Measurements from ENCODE around the gene CCDC68.
"Not testable (repeated sequence)": the region's sequence is repeated elsewhere in the genome, so short reads cannot be mapped to it uniquely, and the experiment has no call there.

The CCDC68 gene
- 0 to 0.06 reads per million in 2 experiments for total RNA-seq

- DNase-seq (ENCODE audit: low read depth), result no peak
These were observed at the start of gene CCDC68 for GRCh38 chr18:54958704-54959625. TSS of gene CCDC68 (minus strand) at chr18:54959461. CDS start at chr18:54942791, 16,670 bp downstream.

- DNase-seq (ENCODE audit: low read depth), result no peak
These were observed 48.3 kb upstream of the CCDC68 start for GRCh38 chr18:55007602-55008001.

GRCh38 chr18:55003695-55004094, 44.4 kb upstream of the CCDC68 start:
- DNase-seq (ENCODE audit: low read depth), result no peak

- DNase-seq (ENCODE audit: low read depth), result no peak
These were observed 43.0 kb upstream of the CCDC68 start for GRCh38 chr18:55002261-55002660.

GRCh38 chr18:55001394-55002024, 42.2 kb upstream of the CCDC68 start:
- no peak for DNase-seq (ENCODE audit: low read depth)

GRCh38 chr18:55000529-55000928, 41.3 kb upstream of the CCDC68 start:
- no peak for DNase-seq (ENCODE audit: low read depth)

GRCh38 chr18:54999016-54999415, 39.8 kb upstream of the CCDC68 start:
- DNase-seq (ENCODE audit: low read depth), result no peak

- DNase-seq (ENCODE audit: low read depth), result no peak
These were observed 36.3 kb upstream of the CCDC68 start for GRCh38 chr18:54995421-54996143.

- DNase-seq (ENCODE audit: low read depth), result no peak
These were observed 32.7 kb upstream of the CCDC68 start for GRCh38 chr18:54991981-54992380.

GRCh38 chr18:54984908-54985307, 25.6 kb upstream of the CCDC68 start:
- DNase-seq (ENCODE audit: low read depth), result no peak

GRCh38 chr18:54983791-54984190, 24.5 kb upstream of the CCDC68 start:
- DNase-seq (ENCODE audit: low read depth), result no peak

- DNase-seq (ENCODE audit: low read depth), result no peak
These were observed 23.9 kb upstream of the CCDC68 start for GRCh38 chr18:54983041-54983686.

- no peak for DNase-seq (ENCODE audit: low read depth)
These were observed 21.8 kb upstream of the CCDC68 start for GRCh38 chr18:54981076-54981475.

- DNase-seq (ENCODE audit: low read depth), result no peak
These were observed 16.3 kb upstream of the CCDC68 start for GRCh38 chr18:54975598-54975997.

GRCh38 chr18:54973046-54973445, 13.8 kb upstream of the CCDC68 start:
- DNase-seq (ENCODE audit: low read depth), result no peak

GRCh38 chr18:54968807-54969206, 9.5 kb upstream of the CCDC68 start:
- DNase-seq (ENCODE audit: low read depth), result no peak

GRCh38 chr18:54968237-54968636, 9.0 kb upstream of the CCDC68 start:
- not testable (repeated sequence) for DNase-seq (ENCODE audit: low read depth)

GRCh38 chr18:54967786-54968185, 8.5 kb upstream of the CCDC68 start:
- no peak for DNase-seq (ENCODE audit: low read depth)

- DNase-seq (ENCODE audit: low read depth), result no peak
These were observed 5.5 kb upstream of the CCDC68 start for GRCh38 chr18:54964741-54965140.

GRCh38 chr18:54962919-54963645, 3.8 kb upstream of the CCDC68 start:
- DNase-seq (ENCODE audit: low read depth), result no peak

GRCh38 chr18:54961868-54962267, 2.6 kb upstream of the CCDC68 start:
- no peak for DNase-seq (ENCODE audit: low read depth)
